ENCODE measurements around the gene BET1L.

BET1L gene

GRCh38 chr11:209275-210121, 2.3 kb upstream of the BET1L start:
- TF ChIP-seq, protein P1, sequence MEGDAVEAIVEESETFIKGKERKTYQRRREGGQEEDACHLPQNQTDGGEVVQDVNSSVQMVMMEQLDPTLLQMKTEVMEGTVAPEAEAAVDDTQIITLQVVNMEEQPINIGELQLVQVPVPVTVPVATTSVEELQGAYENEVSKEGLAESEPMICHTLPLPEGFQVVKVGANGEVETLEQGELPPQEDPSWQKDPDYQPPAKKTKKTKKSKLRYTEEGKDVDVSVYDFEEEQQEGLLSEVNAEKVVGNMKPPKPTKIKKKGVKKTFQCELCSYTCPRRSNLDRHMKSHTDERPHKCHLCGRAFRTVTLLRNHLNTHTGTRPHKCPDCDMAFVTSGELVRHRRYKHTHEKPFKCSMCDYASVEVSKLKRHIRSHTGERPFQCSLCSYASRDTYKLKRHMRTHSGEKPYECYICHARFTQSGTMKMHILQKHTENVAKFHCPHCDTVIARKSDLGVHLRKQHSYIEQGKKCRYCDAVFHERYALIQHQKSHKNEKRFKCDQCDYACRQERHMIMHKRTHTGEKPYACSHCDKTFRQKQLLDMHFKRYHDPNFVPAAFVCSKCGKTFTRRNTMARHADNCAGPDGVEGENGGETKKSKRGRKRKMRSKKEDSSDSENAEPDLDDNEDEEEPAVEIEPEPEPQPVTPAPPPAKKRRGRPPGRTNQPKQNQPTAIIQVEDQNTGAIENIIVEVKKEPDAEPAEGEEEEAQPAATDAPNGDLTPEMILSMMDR (IDR thresholded peaks at IDR 0.05; ENCODE audit: borderline replicate concordance, insufficient read depth, low read depth, low read length) = no peak
- peak overlapping the region; percentile 89 for H3K4me3 ChIP-seq (ENCODE audit: low read depth, low read length)

DNA sequence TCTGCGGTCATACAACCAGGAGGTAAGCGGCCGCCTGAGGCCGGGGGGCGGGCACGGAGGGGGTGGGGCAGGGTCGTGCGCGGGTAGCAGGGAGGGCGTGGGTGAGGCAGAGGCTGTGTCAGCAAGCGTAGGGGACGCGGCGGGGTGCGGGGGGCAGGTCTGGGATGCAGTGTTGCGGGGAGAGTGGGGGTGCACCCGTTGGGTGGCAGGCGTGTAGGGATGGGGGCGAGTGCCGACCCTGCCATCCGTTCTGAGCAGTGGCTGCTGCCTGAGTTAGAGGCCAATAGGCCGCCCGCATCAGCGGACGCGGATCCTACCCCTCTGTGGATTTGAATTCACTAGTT, 1.7 kb upstream of the BET1L start:
- TF ChIP-seq, protein P1 (IDR thresholded peaks at IDR 0.05; ENCODE audit: borderline replicate concordance, insufficient read depth, low read depth, low read length) = no peak
- H3K4me3 ChIP-seq (ENCODE audit: low read depth, low read length) = peak overlapping the region; percentile 89

GRCh38 chr11:208181-208916, 1.1 kb upstream of the BET1L start:
- TF ChIP-seq, protein P1 (IDR thresholded peaks at IDR 0.05; ENCODE audit: borderline replicate concordance, insufficient read depth, low read depth, low read length) = no peak
- peak overlapping the region; percentile 89 for H3K4me3 ChIP-seq (ENCODE audit: low read depth, low read length)

GRCh38 chr11:207863-208180, 623 bp upstream of the BET1L start:
- peak overlapping the region; percentile 89 for H3K4me3 ChIP-seq (ENCODE audit: low read depth, low read length)
- TF ChIP-seq, protein P1 (IDR thresholded peaks at IDR 0.05; ENCODE audit: borderline replicate concordance, insufficient read depth, low read depth, low read length) = no peak

DNA sequence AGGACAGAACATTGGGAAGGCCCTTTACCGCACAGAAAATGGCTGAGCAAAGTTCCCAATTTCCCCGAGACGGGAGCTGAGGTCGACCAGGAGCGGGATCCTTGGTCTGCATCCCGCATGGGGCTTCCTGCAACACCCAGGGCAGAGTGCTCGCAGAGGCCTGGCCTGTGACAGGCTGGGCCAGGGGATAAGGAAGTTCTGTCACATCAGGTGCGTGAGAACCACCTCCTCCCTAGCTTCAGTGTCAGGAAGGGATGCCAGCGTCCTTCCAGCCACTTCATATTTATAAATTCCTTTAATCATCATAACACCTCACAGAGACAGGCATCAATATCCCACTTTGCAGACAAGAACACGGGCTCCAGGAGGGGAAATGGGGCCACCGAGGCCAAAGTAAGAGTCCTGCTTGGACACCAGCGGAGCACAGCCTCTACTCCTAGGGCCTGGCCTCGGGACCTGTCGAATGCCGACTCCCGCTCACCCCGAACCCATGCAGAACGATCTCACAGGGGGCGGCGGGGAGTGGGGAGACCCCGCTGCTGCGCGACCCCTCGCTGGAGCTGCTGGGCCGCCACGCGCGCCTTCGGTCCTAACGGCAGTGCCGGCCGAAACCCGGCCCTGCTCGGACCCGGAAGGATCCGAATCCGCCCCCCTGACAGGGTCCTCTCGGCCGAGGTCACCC, 532 bp downstream of the BET1L start:
- H3K4me3 ChIP-seq (ENCODE audit: low read depth, low read length) = peak overlapping the region; percentile 98
- TF ChIP-seq, protein P1 (IDR thresholded peaks at IDR 0.05; ENCODE audit: borderline replicate concordance, insufficient read depth, low read depth, low read length) = no peak

- TF ChIP-seq, protein P1 (IDR thresholded peaks at IDR 0.05; ENCODE audit: borderline replicate concordance, insufficient read depth, low read depth, low read length) = no peak
- peak overlapping the region; percentile 98 for H3K4me3 ChIP-seq (ENCODE audit: low read depth, low read length)
These were observed 1.2 kb downstream of the BET1L start for GRCh38 chr11:206002-206384.

All from GM12875 (cell line).